ENCODE data around the gene BTNL3.
A peak's percentile ranks its signal among the peaks of the same experiment; 100 is the strongest.

Gene BTNL3

GRCh38 chr5:181051841-181052671, 63.4 kb downstream of the BTNL3 start (continued):
- TF ChIP-seq HOXD13 (CRISPR knock-in tag; IDR thresholded peaks at IDR 0.05; ENCODE audit: borderline replicate concordance): no peak
- TF ChIP-seq ZNF335 (tag by site-specific recombination; conservative IDR thresholded peaks at IDR 0.05): no peak
- TF ChIP-seq HOXC10 (CRISPR knock-in tag; IDR thresholded peaks at IDR 0.05): no peak
- no peak for TF ChIP-seq ZNF660 (tag by site-specific recombination; IDR thresholded peaks at IDR 0.05)

- Histone ChIP-seq H3K36me3 (ENCODE audit: control insufficient read depth in 2 of 2, insufficient read depth in 1 of 2, low read length in 2 of 2) (peaks cover 0 to 4% of the 10 kb centered on the region in 2 experiments; a peak in 1 of 3 replicates), H3K9me3 (ENCODE audit: control insufficient read depth, insufficient read depth, low read depth, low read length) (no peaks in the 10 kb centered on the region), H3K4me3 (ENCODE audit: low read depth, low read length) (peak overlapping the region; percentile 55), H3K27ac (ENCODE audit: extremely low read depth, low read depth, low read length) (peak overlapping the region; percentile 28; the same call in 1 of the 2 replicates), H3K4me1 (ENCODE audit: control insufficient read depth, insufficient read depth, low read length) (peaks cover 3% of the 10 kb centered on the region; the same call in 1 of the 2 replicates)
- POLR2A ChIA-PET: no interaction called here
- CTCF ChIA-PET: interaction anchor here (0.5 to 0.6 kb wide), 2 partner anchors 184 to 197 kb away, joined by 3 read pairs; no protein-coding TSS in a partner anchor
- TF ChIP-seq ZNF555 (tag by site-specific recombination; conservative IDR thresholded peaks at IDR 0.05): no peak
- TF ChIP-seq ZNF19 (tag by site-specific recombination; IDR thresholded peaks at IDR 0.05; ENCODE audit: low read depth): no peak
- no peak for TF ChIP-seq CTCF (tag by site-specific recombination; IDR thresholded peaks at IDR 0.05)
- no peak for TF ChIP-seq ZNF544 (tag by site-specific recombination; IDR thresholded peaks at IDR 0.05)
- TF ChIP-seq YY1 (tag by site-specific recombination; IDR thresholded peaks at IDR 0.05): no peak
- TF ChIP-seq ZNF558 (tag by site-specific recombination; IDR thresholded peaks at IDR 0.05): no peak
- no peak for TF ChIP-seq ZBTB21 (tag by site-specific recombination; IDR thresholded peaks at IDR 0.05)
- TF ChIP-seq MYNN (tag by site-specific recombination; IDR thresholded peaks at IDR 0.05; ENCODE audit: borderline replicate concordance): no peak
- TF ChIP-seq ZNF639 (tag by site-specific recombination; IDR thresholded peaks at IDR 0.05): no peak
- TF ChIP-seq PATZ1 (tag by site-specific recombination; IDR thresholded peaks at IDR 0.05): no peak
- TF ChIP-seq ZNF596 (tag by site-specific recombination; IDR thresholded peaks at IDR 0.05): no peak
- TF ChIP-seq ZNF280C (tag by site-specific recombination; IDR thresholded peaks at IDR 0.05): no peak
- TF ChIP-seq HOXC10 (CRISPR knock-in tag; IDR thresholded peaks at IDR 0.05): no peak
- no peak for TF ChIP-seq ZNF629 (tag by site-specific recombination; IDR thresholded peaks at IDR 0.05)
- TF ChIP-seq HOXD13 (CRISPR knock-in tag; IDR thresholded peaks at IDR 0.05; ENCODE audit: borderline replicate concordance): no peak
- TF ChIP-seq ZNF501 (tag by site-specific recombination; IDR thresholded peaks at IDR 0.05): no peak
- no peak for TF ChIP-seq ZNF792 (tag by site-specific recombination; IDR thresholded peaks at IDR 0.05)
- TF ChIP-seq ZSCAN18 (tag by site-specific recombination; IDR thresholded peaks at IDR 0.05): no peak
- no peak for TF ChIP-seq SCRT1 (tag by site-specific recombination; IDR thresholded peaks at IDR 0.05; ENCODE audit: borderline replicate concordance)
- peak; percentile 87 for TF ChIP-seq ZNF335 (tag by site-specific recombination; conservative IDR thresholded peaks at IDR 0.05)
- TF ChIP-seq ZNF561 (tag by site-specific recombination; IDR thresholded peaks at IDR 0.05; ENCODE audit: borderline replicate concordance): peak; percentile 70; the same call in 1 of the 2 replicates
- no peak for TF ChIP-seq KLF1 (tag by site-specific recombination; IDR thresholded peaks at IDR 0.05)
- TF ChIP-seq ZSCAN16 (tag by site-specific recombination; IDR thresholded peaks at IDR 0.05): no peak
- no peak for TF ChIP-seq ZNF571 (tag by site-specific recombination; IDR thresholded peaks at IDR 0.05)
- TF ChIP-seq ZNF549 (tag by site-specific recombination; IDR thresholded peaks at IDR 0.05): no peak
Measured at GRCh38 chr5:181052672-181053487, 64.2 kb downstream of the BTNL3 start.
